ENCODE data around the gene MTMR8. TPM values are rescaled to one million over a fixed set of nuclear protein-coding genes. Genes with fewer than 3 reads are reported as not detected.

The MTMR8 gene
- total RNA-seq, 2 experiments from 2014 or later = 5.0 to 6.1 TPM

Other genes starting within 250 kb of the MTMR8 start
- gene AMER1, start 189.7 kb downstream of the MTMR8 start, total RNA-seq = 1 to 10 TPM; 4.3 to 4.4 TPM
- under 1 TPM in 1 of 2 experiments, not detected in 1; 0.16 TPM for gene ASB12, start 164.8 kb downstream of the MTMR8 start, total RNA-seq

Measured in activated naive CD8-positive, alpha-beta T cell treated with anti-CD3 and anti-CD28 coated beads for 36 hours (primary cell).